ENCODE measurements around the gene EXT2.

The EXT2 gene

DNA sequence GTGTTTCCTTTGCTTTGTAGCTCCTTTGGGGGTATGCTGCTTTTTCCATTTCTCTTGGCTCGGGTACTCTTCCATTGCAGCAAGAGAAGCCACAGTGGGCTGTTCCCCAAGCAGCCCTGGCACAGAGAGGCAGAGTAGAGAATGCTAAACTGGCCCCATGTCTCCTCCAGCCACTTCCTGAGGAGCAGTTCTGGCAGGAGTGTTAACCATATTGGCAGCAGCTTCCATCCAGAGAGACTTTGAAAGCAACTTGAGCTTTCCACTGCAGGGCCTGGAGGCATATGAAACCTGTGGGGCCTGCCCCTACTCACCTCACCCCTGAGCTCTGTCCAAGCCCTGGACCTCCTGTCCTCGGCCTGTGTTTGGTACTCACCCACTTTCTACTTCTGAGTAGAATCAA lies 152.6 kb downstream of the EXT2 start:
- DNase-seq, result no peak

DNA sequence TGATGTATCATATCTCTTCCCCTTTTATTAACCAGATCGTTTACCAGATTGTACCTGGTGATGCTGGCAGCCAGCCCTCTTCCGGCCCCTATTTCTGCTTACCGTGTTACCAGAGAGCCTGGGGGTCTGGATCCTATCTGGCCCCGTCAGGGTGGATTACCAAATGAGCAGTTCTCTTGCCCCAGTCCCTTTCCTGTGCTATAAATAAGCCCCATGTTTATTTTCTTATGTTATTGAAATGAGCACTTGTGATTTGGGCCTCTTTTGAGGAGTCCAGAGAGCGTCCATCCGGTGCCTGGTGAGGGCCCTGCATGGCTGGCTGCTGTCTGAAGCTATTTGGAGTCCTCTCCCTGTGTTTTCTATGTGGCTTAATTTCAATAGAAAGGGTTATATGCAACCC lies 154.9 kb downstream of the EXT2 start:
- no peak for DNase-seq

DNA sequence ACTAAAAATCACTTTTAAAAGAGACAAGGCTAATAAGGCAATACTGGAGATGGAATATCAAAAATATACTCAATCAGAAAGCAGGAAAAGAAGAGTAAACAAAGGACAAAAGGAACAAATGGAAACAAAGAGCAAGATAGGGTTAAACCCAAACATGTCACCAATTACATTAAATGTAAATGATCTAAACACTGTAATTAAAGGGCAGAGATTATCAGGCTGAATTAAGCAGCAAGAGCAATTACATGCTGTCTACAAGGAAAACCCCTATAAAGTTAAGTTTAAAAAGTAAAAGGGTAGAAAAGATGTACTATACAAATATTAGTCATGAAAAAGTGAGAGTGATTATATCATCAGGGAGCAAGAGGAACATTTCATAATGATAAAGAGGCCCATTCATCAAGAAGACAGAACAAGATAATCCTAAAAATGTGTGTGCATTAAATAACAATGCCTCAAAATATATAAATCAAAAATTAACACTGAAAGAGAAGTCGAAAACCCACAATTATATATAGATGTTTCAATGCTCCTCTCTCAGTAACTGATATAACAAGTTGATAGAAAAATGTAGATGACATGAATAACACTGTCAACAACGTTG lies 157.6 kb downstream of the EXT2 start:
- no peak for DNase-seq

DNA sequence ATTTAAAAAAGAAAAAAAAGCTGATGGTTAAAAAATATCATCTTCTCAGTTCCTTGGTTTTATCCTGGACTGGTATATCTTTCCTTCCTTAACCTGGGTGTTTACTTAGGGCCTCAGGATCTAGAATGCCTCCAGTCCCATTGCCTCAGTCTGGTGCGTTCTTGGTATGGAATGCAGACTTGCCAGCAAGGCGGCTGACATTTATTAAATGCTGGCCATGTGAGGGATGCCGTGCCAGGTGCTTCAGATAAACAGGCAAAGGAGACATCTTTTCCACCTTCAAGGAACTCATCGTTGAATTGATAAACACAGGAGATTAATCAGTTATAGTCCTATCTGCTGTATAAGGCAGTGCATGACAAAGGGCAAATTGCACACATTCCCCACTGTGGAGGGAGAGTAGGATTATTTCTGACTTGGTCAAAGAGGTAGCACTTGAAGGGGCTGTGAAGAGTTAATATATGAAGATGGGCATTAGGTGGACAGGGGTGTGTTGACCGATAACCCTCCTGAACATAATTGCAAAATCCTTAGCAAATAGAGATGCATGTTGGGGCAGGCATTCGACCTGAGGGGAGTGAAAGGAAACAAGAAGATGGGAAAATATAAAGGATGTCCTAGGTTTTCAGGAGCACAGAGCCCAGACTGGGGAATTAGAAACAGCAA lies 160.1 kb downstream of the EXT2 start:
- DNase-seq, result no peak

DNA sequence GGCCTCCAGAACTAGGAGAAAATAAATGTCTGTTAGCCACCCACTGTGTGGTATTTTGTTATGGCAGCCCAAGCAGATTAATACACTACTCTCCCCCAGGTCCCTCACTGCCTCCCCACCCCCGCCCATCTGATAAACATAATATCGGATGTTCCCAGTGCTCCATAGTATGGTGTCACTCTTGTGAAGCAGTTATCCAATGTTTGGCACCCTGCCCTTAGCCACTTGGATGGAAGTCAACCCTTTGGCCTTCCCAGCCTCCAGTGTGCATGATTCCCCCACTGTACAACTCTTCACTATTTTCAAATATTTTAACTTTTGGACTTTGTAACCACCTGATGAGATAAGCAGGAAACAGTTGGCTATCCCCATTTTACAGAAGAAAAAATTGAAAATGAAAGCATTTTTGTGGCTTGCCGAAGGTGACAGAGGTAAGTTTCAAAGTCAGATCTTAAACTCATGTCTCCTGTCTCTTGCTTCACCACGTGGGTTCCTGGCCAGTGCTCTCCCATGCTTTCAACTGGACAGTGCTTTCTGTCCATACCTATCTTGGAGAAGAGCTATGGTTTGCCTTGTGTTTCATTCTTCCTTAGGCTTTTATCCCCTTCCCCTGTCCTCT lies 161.3 kb downstream of the EXT2 start:
- no peak for DNase-seq

DNA sequence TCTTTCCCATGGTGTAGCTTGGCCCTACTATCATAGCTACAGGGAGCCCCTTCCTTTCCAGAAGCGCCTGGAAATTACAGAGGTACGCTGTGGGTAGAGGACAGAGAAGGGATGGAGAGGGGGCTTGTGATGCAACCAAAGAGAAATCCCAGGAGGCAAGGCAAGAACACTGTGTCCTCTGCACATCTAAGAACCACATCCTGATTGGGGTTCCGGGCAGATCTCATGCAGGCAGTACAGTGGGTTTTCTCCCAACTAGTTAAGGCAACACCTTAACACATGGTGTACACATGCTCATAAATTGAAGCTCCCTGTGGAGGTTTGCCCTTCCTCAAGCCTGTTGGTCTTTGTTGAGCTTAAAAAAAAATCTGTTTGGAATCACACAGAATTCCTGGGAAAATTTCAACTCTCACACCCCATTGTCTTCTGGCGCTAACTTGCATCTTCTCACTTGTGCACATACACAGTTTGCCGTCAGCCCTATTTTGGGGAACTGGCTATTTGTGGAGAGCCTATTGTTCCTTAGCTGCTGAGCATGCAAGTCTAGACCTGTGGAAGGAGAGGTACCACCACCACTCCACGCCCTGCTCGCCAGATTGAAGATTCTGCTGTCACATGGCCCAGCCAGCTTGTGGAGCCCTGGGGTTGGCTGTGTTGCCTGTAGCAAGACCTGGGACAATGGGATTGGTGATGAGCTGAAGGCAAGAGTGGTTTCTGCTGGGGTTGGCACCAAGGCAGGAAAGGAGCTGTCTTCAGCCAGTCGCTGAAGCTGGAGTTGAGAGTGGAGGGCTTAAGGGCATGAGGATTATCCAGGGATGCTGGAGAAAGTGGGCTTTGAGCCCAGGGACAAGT lies 162.1 kb downstream of the EXT2 start:
- DNase-seq, result no peak

DNA sequence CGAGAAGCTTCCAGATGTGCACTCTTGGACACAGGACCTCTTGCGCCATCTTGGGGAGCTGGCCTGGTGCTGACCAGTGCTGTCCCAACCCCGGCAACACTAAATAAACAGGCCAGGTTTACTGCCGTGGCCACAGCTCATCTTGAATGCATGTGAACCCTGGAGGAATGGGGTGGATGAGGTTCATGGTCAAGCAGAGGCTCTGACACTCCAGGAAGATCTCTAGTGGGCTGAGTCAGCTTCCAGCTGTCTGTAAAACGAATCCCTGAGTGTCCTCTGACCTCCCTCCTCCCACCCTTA lies 162.7 kb downstream of the EXT2 start:
- no peak for DNase-seq

DNA sequence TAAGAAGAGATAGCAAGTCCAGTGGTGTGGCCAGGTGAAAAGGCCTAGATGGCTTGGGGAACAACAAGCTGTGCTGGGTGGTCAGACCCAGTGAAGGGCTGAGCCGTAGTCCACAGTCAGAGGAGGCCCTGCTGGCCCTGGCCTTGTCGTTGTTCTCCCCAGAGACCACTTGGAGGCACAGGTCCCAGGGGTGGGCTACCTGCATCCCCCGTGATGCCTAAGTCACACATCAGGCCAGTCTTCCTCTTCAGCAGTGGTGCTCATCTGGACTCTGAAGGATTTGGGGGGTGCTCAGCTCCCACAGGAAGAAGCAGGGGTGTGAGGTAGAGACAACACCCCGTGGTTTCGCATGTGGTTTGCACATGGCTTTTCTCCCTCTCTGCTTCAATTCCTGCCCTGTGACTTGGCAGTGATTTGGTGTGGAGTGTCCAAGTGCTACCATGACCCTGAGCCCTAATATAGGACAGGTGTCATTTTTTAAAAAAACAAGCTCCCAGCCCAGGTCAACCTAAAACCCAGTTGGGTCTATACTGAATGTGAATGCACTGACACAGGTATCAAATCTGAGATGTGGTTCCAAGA lies 163.5 kb downstream of the EXT2 start:
- no peak for DNase-seq

DNA sequence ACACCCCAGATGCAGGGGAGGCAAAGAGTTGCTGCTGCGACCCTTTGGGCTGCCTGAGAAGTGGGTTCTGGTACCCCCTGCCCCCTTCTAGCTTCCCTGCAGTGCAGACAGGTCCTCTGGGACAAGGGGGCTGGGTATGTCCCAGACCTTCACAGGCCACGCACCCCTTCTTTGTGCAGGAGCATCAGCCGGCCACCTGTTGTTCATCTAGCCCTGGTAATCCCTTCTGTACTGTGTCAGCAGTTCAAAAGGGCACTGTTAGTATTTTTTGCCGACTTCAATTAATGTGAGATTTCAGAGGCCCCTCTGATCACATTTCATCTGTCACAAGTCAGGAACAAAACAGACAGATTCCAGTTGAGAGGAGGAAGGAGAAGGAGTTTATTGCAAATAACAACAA lies 164.6 kb downstream of the EXT2 start:
- no peak for DNase-seq

DNA sequence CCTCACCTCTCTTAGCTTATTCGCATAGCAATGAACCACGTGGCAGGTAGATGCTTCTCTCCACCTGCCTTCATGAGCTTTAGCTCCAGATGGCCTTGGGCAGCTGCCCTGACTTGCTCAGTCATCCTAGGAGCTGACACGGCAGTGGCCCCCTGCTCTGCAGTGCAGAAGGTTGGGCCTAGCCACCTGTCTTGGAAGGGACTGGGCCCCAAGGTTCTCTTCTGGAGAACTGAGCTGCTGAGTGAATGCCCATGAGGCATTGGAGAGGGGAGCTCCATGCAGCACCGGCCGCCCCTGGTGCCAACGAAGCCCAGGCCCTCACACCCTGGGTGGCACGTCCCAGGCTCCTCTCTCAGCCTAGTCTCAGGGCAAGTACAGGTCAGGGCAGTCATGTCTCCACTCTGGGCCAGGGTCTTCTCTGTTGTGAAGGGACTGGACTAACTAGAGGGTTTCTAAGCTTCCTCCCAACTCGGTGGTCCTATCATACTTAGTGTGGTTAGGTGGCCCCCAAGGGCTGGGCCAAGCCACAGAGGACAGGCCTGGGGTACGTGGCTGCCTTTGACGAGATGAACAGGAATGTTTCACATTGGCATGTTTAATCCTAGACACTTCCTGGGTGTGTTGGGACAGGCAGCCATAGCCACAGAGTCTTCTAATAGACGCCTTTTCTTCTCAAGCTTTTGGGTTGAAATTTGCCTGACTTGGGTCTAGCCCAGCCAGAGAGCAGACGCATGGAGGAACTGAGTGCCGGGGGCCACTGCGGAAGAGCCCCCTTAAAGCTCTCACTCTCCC lies 166.5 kb downstream of the EXT2 start:
- no peak for DNase-seq

DNA sequence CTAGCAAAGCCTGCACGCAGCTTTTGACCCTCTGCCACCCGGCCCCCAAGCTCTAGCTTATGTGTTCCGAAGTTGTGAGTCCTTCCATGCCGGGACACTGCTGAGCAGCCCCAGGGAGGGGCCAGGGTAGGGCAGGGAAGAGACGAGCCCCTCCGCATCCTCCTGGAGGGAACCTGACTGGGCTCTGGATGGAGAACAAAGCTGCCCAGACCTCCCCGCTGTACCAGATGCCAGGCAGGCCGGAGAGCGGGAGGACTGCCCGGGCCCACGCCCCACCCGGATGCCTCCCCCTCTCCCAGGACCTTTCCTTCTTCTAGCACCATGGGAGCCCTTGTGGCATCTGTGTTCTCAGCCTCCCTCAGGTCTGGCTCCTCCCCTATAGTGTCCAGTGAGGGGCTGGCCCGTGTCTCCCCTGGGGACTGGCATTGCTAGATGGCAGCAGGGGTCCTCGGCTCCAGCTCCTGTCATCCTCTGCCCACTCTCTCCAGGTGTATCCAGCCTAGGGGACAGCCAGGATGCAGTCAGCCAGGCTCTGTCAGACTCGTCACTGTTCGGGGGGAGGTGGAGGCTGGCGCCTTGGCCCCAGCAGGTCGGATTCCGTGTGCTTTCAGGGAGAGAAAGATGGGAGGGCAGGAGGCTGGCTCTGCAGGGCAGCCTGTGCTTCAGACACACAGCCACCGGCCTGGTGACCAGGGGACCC lies 168.4 kb downstream of the EXT2 start:
- DNase-seq, result no peak

DNA sequence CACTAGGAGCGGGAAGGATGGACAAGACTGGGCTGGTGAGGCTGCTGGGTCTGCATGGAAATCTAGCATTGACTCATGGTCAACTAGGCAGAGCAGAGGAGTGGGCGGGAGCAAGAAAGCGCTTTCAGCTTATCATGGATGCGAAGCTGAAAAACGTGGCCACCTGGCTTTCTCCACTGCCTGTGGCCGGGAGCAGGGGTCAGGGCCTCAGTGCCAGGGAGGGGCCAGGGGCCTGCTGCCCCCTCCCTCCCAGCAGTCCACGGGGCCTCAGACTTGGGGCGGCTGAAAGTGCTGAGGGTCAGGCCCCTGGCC lies 168.9 kb downstream of the EXT2 start:
- no peak for DNase-seq

DNA sequence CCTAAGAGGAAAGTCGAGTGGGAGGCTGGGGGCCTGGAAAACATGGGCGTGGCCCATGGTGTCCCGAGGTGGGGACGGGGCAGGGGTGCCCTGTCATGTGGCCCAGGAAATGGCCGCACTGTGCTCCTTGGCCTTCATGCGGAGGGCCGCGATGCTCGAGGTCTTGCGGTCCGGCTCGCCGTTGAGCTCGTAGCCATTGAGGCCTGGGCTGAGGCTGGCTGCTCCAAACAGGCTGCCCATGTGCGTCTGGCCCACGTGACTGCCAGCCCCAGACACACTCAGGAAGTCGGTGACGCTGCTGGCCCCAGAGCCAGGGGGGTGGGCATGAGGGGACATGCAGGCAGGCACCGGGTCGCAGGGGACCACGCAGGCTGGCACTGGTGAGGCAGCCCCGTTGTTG lies 169.3 kb downstream of the EXT2 start:
- DNase-seq, result no peak

DNA sequence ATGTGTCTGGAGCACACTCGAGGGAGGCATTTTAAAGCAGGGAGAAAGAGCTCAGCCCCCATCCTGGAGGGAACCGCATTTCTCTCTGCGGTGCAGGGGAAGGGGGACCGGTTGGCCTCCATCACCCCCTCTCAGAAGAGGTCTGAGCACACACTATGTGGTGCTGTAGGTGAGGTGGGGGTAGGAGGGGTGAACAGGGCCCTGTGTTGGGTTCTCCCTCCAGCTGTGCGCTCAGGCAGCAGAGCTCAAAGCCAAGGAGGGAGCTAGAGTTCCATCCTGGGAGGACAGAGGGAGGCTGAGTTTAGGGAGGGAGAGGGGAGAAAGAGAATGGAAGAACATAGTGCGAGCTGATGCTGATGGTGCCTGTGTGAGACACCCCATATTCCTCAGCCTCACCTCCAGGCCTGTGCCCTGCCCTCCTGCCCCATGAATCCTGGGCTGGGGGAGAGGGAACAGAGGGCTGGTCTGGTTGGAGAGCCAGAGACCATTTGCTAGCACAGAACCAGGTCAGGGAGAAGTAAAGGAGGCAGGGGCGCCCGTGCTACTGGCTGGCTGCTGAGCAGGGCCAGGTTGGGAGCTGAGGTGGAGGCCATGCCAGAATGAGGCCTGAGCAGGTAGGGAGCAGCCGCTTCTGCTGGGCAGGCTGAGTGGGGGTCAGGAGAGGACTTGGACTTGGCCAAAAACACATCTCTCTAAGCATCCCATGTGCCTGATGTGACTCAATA lies 170.7 kb downstream of the EXT2 start:
- DNase-seq, result no peak

DNA sequence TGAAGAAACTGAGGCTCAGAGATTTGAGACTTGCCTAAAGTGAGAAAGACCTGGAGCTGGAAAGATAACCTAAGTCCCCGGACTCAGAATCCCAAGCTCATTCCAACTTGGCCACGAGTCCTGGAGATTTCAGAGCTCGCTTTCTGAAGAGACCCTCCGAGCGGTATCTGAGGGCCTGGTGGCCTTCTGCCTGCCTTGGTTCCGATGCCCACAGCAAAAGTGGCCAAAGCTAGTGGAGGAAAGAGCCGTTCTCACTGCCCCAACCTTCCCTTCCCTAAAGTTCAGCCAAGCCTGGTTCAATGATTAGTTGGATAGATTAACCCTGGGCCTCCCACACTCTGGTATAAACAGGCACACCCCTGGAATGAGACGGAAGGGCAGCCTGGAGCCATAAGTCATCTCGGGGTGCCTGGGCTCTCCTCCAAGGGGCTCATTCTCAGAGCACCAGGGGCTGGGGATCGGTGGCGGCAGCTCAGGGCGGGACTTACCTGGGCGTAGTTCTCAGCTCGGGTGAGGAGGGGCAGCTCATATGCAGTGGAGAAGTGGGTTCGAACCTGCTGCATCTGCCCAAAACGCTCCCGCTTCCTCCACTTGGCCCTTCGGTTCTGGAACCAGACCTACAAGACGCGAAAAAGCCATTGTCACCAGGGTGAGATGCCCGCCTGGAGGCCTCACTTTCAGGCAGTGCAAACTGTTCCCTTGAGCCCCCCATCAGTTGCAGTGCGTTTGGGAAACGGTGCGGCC lies 171.7 kb downstream of the EXT2 start:
- no peak for DNase-seq

DNA sequence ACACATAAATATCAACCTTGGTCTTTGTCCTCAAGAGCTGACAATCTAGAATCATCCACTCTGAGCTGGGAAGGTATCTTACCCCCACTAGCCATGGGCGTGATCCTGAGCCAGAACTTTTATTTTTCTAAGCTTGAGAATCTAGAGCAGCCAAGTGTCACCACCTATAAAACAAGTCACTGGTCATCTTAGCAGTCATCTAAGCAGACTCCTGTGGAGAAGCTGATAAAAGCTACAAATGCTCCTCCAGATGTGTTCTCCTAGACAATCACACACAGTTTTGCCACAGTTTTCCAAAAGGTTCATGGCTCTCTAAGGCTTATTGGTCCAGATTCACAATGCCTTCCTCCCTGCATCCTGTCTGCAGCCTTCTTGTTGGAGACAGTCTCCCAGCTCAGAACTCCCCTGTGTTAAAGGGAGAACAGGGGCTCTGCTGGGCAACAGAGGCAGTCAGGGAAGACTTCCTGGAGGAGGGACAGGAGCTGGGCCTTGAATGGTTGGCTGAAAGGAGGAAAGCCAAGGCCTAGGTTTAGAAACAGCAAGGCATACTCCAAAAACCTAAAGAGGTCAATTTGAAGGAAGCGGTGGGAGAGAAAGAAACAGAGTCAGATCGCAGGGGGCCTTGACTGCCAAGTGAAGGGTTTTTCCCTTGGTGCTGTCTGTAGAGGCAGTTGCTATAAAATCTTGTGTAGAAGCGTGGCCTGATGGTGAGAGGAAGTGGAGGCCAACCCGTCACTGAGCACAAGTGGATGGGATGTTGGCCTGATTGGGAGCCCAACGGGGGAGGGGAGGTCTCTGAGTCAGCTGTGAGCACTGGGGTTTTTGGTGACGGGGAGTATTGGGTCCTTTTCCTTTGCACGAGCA lies 172.5 kb downstream of the EXT2 start:
- no peak for DNase-seq

DNA sequence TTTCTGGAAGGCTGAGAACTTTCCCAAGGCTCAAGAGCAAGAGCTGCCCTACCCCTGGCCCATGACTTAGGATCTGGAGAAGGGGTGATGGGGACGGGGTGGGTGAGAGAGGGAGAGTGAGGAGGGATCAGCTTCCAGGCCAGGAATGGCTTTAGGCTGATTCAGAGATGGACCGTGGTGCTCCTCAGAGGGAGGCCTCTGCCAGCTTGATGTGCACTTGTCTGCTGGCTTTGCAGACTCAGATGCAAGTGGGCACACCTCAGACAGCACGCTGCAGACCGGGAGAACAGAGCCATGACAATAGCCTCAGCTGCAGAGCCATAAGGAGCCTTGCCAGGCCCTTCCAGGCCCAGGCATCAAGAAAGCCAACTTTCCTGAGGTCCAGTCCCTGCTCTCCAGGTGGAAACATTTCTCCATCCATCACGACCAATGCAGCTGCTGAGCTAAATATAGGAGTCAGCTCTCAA lies 173.2 kb downstream of the EXT2 start:
- DNase-seq, result no peak

DNA sequence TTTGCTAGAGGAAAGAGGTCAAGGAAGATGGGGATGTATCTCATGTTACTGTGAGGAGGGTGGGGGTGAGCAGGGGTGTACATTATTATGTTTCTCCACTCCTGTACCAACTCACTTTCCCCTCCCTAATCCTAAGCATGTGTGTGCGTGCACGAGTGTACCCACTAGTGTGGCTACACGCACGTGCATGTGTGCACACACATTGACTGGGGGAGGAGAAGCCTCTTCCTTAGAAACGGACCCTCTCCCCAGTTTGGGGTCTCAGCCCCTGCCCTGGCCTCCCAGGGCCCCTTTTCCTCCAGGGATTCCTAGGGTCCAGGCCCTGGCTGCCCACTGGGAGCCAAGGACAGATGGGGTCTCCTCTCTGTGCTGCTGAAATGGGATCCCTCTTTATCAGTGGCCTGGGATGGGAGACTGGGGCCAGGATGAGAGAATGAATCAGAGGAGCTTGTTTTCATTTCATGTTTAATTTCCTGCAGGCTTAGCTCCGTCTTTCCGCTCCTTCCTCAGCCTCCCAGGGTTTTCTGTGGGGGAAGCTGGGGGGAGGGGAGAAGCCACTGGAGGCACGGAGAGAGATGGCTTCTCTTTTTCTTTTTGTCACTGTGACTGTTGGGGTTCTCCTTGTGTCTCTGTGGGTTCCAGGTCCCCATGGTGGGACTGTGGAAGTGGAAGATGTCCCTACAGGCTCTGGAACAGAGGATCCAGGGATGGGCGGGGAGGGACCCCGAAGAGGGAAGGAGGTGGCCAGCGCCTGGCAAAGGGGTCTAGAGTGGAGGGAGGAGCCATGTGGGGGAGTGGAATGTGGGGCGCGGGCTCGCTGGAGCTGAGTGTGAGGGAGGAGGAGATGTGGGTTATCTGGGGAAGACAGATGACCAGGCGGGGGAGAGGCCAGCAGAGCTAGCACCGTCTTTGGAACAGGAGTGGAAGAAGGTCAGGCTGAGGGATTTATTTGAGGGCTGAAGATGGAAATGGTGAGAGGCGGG lies 174.2 kb downstream of the EXT2 start:
- no peak for DNase-seq
